Stomach (tissue), 9 donors: ENCODE measurements around the gene NELFB. TPM values are rescaled to one million over a fixed set of nuclear protein-coding genes. Genes with fewer than 3 reads are reported as not detected.

ENCODE experiments used
- DNase-seq, 2 donors: peaks; one replicate each; pipeline versions ENCODE4 v3.0.0 to v3.0.0-alpha.2; 2013 to 2019
- H3K27ac ChIP-seq, 5 donors: fragments of 200-600 bp in 4 of 5; sonication (generic) in 4 of 5; one replicate each; pipeline ENCODE4 v1.5.1; 2013 to 2019; ENCODE audit warnings: mild to moderate bottlenecking in 1 of 5, moderate library complexity in 1 of 5
- H3K27me3 ChIP-seq, 3 donors: fragments of 200-600 bp; sonication (generic); one replicate each; pipeline ENCODE4 v1.5.1; 2017 to 2019; ENCODE audit warnings: mixed run types in 1 of 3
- H3K36me3 ChIP-seq, 4 donors: fragments of 200-600 bp; sonication (generic); 1 replicate in 3 of 4; 2 replicates in 1 of 4; pipeline ENCODE4 v1.5.1; 2016 to 2019
- H3K4me1 ChIP-seq, 4 donors: fragments of 200-600 bp; sonication (generic); one replicate each; pipeline ENCODE4 v1.5.1; 2016 to 2019
- H3K4me3 ChIP-seq, 4 donors: fragments of 200-600 bp; sonication (generic) in 3 of 4; one replicate each; pipeline ENCODE4 v1.5.1; 2016 to 2019; ENCODE audit warnings: mild to moderate bottlenecking in 1 of 4
- H3K9me3 ChIP-seq, 4 donors: fragments of 200-600 bp; sonication (generic); one replicate each; pipeline ENCODE4 v1.5.1; 2016 to 2019
- CTCF ChIP-seq, 7 experiments: fragments of 450-650 bp in 4 of 7; fragments of 200-600 bp in 3 of 7; sonication (generic) in 3 of 7; IDR thresholded peaks; one replicate each; pipeline ENCODE4 v1.5.1; 2016 to 2019; ENCODE audit warnings: antibody characterized with exemption in 7 of 7, control low read depth in 2 of 7, mild to moderate bottlenecking in 1 of 7
- EP300 ChIP-seq: sonication (generic); formaldehyde crosslinking; IDR thresholded peaks from one replicate; pipeline ENCODE4 v1.6.1; 2017; ENCODE audit warnings: antibody characterized with exemption
- POLR2A ChIP-seq, 4 donors: fragments of 450-650 bp; IDR thresholded peaks; one replicate each; pipeline ENCODE4 v1.6.1; 2016; ENCODE audit warnings: antibody characterized with exemption in 4 of 4, control low read depth in 2 of 4, mild to moderate bottlenecking in 1 of 4, moderate library complexity in 1 of 4
- POLR2AphosphoS5 ChIP-seq, 3 donors: sonication (generic); formaldehyde crosslinking; IDR thresholded peaks; one replicate each; pipeline ENCODE4 v1.6.1; 2016; ENCODE audit warnings: antibody characterized with exemption in 3 of 3
- WGBS, 5 donors: extraction: QIAGEN DNeasy Blood & Tissue Kit in 3 of 5; methylation state at CpG; one replicate each; pipeline versions ENCODE4 v1.1.5 to v1.1.7; 2013 to 2018; 5-methylcytosine and 5-hydroxymethylcytosine counted together
- intact Hi-C: fragments of 100-400 bp; cut with DNase I; formaldehyde crosslinking; loops from one replicate; pipeline ENCODE4 v1.15.1; 2023; ENCODE audit warnings: low total_unique reads
- polyA plus RNA-seq, 3 donors: library from polyadenylated mRNA; stranded (reverse); fragments of 200-250 nt; gene quantifications; one replicate each; pipeline ENCODE4 v1.2.3, GENCODE V29; 2013
- total RNA-seq, 5 donors: library from RNA; depleted of rRNA; stranded (reverse); fragments of >200 nt; gene quantifications; one replicate each; pipeline versions ENCODE4 v1.1.0 to v1.2.3, GENCODE V29; 2014 to 2016
- donor health status: healthy with polysubstance abuse.
- donor health status: Bipolar disorder and iron deficiency.
- donor health status: healthy.

NELFB gene
- total and polyA plus RNA-seq, 8 donors = 11.2 to 134 (median 36.1) TPM

GRCh38 chr9:137227853-137228505 lies 27.1 kb upstream of the NELFB start:
- Histone ChIP-seq H3K4me3 (peak overlapping the region in 1 of 4 donors; percentile 22), H3K4me1 (peaks cover 24 to 63% (median 54%) of the 10 kb centered on the region in 4 donors), H3K9me3 (no peaks in the 10 kb centered on the region), H3K27me3 (peaks cover 8 to 61% (median 46%) of the 10 kb centered on the region in 3 donors), H3K27ac (peak overlapping the region in 2 of 5 donors; percentile 81 to 89), H3K36me3 (no peaks in the 10 kb centered on the region)
- DNase-seq = peak in 1 of 2 donors; percentile 32
- no peak for TF ChIP-seq CTCF (IDR thresholded peaks at IDR 0.05)
- TF ChIP-seq POLR2AphosphoS5 (IDR thresholded peaks at IDR 0.05) = no peak
- no peak for TF ChIP-seq POLR2A (IDR thresholded peaks at IDR 0.05)
- TF ChIP-seq EP300 = no peak
- intact Hi-C loops = loop anchor here (5.0 kb wide), 1 partner anchor 111 kb away; no protein-coding TSS in a partner anchor
- WGBS, 5 donors = 15 to 32% (median 17%) methylated on average over 6 to 18 of the region's 18 CpGs

- H3K9me3 ChIP-seq = no peaks in the 10 kb centered on the region
- peak overlapping the region in 1 of 4 donors; percentile 22 for H3K4me3 ChIP-seq
- 33 to 41% (median 39%) methylated on average over 3 to 29 of the region's 29 CpGs for WGBS, 5 donors
- peaks cover 11 to 67% (median 51%) of the 10 kb centered on the region in 3 donors for H3K27me3 ChIP-seq
- H3K36me3 ChIP-seq = no peaks in the 10 kb centered on the region
- TF ChIP-seq EP300 (no peak), POLR2A (IDR thresholded peaks at IDR 0.05) (no peak), POLR2AphosphoS5 (IDR thresholded peaks at IDR 0.05) (no peak), CTCF (IDR thresholded peaks at IDR 0.05) (no peak)
- intact Hi-C loops = loop anchor here (5.0 kb wide), 1 partner anchor 111 kb away; no protein-coding TSS in a partner anchor
- peaks cover 22 to 64% (median 52%) of the 10 kb centered on the region in 4 donors for H3K4me1 ChIP-seq
- DNase-seq = no peak
- no peak overlapping the region for H3K27ac ChIP-seq
Observed at GRCh38 chr9:137228506-137228967, 26.6 kb upstream of the NELFB start.

GRCh38 chr9:137228968-137229896 lies 25.9 kb upstream of the NELFB start:
- peaks cover 11 to 74% (median 58%) of the 10 kb centered on the region in 3 donors for H3K27me3 ChIP-seq
- H3K27ac ChIP-seq = no peak overlapping the region
- H3K36me3 ChIP-seq = no peaks in the 10 kb centered on the region
- DNase-seq = no peak
- intact Hi-C loops = loop anchor here (5.0 kb wide), 1 partner anchor 112 kb away; no protein-coding TSS in a partner anchor
- H3K4me3 ChIP-seq = no peak overlapping the region
- TF ChIP-seq POLR2A (IDR thresholded peaks at IDR 0.05) (no peak), EP300 (no peak), POLR2AphosphoS5 (IDR thresholded peaks at IDR 0.05) (no peak), CTCF (IDR thresholded peaks at IDR 0.05) (no peak)
- H3K9me3 ChIP-seq = no peaks in the 10 kb centered on the region
- 68 to 82% (median 77%) methylated on average over 15 to 27 of the region's 27 CpGs for WGBS, 5 donors
- peaks cover 18 to 57% (median 48%) of the 10 kb centered on the region in 4 donors for H3K4me1 ChIP-seq
